NOMO-1 treated with DMSO at 0.1 percent for 48 hours (cell line): Measurements from ENCODE around the gene ADGRV1.
"Not testable (repeated sequence)": the region's sequence is repeated elsewhere in the genome, so short reads cannot be mapped to it uniquely, and the experiment has no call there.

Source experiments
- DNase-seq: peaks from one replicate; lab custom pipeline; 2025; ENCODE audit not compliant: unreplicated experiment; lab: John Stamatoyannopoulos, UW

The ADGRV1 gene

DNA sequence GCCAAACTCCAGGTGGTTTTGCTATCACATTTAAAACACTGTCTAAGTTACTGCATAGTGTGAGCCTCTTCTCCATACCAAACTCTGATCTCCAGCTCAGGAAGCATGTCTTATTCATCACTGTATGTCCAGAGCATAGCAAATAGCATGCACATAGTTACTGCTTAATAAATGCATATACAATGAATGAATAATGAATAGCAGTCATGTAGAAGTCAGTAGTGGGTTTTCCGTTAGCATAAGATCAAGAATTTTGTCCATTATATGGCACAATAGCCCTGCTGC is 495.1 kb downstream of the ADGRV1 start:
- DNase-seq, result no peak

DNA sequence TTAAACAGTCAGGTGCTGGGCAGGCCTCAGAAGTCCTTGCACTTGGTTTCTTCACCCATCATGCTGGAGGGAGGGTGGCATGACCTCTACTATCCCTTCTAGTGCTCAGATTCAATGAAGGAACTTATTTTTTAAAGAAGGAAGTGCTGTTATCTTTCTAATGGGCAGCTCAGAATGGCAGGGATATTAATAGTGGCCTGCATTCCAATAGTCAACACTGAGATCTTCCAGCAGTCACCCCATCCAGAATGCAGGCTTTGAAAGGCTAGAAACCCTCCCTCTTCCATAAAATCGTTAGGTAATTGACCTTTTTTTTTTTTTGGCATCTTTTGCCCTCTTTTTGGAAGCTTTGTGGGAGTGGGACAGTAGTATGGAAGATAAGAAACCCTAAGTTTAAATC is 499.6 kb downstream of the ADGRV1 start:
- DNase-seq, result no peak

DNA sequence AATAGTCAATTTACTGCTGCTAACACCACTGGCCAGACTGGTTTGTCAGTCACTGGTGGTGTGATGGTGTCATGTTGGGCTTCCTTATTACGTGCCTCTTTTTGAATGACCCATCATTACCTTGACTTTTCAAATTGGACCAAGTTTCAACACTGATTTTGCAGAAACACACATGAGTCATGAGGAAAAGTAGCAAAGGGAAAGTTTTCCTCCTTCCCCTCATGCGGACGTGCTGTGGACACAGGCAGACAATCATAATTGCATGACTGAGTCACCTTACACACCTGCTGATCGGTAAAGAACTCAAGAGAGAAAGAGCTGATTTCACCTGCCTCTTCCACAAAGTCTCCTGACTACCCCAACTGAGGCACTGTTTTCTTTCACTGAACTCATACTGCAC is 500.0 kb downstream of the ADGRV1 start:
- no peak for DNase-seq

DNA sequence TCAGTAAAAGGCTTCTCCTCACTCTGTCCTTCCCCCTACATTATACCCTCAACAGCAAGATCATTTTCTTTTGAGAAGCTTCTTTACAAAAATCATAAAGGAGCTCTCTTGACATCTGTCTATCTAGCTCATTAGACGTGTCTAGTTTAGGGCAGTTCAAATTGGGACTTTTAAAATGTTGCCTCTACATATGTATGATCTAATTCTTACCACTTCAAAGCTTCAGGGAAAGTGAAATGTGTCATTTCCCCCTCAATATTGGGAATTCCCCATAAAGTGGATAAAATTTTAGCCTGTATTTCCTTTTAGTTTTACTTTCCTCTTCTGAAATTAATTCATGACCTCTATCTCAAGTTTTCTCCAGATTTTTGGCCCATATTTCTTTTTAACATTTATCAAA is 500.8 kb downstream of the ADGRV1 start:
- no peak for DNase-seq

DNA sequence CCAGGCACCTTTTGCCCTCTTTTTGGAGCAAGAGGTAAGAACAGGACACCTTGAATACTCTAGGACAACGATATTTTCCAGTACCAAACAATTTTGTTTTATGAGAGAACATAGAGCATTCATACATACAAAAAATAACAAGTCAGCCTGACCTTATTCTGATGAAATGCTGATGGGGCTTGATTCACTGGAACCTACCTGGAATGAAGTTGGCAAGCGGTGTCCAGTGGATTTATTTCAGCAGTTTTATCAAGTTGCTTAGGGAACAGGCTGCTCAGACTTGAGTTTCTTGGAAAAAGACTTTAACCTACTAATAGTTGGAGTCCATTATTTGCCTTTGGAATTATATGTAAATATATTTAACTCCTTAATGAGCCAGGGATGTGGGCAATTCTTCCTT is 502.5 kb downstream of the ADGRV1 start:
- no peak for DNase-seq

DNA sequence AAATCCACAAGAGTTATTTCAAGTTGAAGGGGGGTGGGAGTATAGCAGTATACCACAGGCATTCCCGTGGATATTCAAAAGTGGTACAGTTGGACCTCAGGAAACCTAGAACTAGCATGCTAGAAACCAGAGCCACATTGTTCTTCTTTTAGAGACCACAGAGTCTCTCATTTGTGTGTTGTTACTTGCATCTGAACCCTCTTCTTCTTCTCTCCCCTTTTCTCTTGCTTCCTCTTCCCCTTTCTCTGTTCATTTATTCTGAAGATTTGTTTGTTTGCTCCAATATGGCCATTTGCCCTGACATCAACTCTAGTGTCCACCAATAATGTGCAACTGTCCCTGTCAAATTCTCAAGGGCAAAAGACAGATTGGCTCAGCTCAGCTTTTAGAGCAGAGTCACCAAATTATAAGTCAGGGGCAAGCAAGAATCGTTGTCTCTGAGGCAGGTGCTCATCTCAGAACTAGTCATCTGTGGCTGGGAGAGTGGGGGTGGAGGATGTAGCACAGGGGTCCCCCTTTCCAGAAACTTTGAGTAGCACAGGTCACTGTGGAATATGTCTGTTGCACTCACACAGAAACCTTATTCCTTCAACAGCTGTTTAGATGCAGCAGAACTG is 503.5 kb downstream of the ADGRV1 start:
- peak; percentile 60 for DNase-seq

DNA sequence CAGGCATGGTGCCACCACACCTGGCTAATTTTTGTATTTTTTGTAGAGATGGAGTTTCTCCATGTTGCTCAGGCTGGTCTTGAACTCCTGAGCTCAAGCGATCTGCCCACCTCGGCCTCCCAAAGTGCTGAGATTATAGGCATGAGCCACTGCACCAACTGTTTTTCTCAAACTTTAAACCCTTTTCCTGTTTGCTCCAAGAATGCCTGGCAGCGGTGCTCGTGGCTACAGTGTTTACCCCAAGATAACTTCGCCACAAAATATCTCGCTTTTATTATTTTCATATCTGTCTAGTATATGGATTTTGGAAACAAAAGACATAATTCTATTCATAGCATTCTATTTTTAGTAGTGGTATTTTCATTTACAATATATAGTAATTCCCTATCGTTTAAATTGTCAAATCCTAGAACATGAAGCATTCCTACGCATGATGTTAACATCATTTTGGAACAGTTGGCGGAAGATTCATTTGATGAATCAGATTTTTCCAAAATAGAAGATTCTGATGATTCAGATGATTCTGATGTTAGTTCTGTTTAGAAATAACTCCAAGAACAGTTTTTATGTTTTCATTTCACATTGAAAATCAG is 504.6 kb downstream of the ADGRV1 start:
- not testable (repeated sequence) for DNase-seq

DNA sequence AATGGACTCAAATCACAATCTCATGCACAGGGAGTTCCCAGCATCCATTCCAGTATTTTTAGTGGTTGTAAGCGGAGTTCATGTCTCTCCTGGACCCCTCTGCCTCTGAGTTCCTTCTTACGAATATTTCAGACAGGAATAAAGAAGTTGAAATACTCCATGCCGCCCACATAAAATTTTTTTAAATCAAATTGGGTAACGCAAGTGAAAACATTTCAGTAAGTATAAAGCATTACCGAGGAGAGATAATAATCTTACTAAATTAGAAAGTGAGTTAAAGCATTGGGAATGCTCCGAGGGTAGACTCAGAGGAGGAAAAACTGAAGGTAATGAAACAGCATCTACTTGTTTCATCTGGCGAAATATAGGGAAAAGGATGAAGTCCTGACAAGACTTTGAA is 506.9 kb downstream of the ADGRV1 start:
- no peak for DNase-seq

DNA sequence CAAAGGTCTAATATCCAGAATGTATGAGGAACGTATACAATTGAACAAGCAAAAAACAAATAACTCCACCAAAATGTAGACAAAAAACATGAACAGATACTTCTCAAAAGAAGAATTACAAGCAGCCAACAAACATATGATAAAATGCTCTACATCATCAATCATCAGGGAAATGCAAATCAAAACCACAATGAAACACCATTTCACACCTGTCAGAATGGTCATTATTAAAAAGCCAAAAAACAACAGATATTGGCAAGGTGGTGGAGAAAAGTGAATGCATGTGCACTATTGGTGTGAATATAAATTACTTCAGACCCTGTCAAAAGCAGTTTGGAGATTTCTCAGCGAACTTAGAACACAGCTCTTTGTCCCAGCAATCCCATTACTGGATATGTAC is 510.8 kb downstream of the ADGRV1 start:
- DNase-seq, result no peak

DNA sequence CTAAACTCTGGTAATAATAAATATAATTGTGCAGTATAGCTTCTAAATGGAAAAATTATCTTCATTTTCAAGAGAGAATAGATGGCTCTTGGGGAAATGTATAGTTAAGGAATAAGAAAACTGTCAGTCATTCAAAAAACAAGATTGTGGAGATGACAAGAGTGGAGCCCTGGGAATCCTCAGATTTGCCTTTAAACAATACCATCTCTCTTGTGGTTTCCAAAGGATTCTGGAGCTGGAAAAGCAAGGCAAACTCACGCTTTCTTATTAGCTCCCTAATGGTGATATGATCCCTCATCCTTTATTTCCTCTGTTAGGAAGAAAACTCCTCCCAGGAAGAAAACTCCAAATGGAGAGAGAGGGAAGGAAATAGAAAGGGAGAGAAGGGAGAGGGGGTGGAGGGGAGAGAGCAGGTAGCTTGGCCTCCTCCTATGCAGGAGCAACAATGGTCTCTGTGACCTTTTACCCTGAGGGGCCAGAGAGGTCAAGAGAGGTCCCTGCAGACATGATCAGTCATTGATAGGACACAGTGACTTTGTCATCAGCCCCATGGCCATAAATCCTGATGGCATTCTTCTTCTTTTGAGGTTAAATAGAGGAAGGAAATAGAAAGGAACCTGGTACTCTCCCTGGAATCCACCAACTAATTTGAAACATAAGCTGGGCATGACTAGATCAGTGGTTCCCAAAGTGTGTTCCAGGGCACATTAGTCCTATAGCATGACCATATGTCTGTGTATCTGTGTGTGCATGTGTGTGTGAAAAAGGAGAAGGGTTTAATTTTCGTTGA is 512.4 kb downstream of the ADGRV1 start:
- DNase-seq, result peak; percentile 70

DNA sequence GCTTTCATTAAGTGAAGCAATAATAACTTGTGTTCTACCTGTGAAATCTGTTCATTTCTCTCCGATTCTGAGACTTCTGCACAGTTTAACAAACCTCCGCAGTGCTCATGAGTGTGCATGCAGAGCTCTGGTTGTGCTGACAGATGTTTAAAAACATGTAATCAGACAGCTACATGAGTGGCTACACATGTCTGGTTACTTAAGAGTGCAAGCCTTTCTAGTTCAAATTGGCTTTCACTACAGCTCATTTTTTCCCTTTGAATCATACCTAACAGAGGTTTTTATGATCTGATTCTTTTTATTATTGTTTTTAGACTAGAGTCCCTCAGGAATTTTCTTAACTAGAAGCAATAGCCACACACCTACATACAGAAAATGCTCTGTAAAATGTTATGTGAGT is 514.3 kb downstream of the ADGRV1 start:
- DNase-seq, result no peak

DNA sequence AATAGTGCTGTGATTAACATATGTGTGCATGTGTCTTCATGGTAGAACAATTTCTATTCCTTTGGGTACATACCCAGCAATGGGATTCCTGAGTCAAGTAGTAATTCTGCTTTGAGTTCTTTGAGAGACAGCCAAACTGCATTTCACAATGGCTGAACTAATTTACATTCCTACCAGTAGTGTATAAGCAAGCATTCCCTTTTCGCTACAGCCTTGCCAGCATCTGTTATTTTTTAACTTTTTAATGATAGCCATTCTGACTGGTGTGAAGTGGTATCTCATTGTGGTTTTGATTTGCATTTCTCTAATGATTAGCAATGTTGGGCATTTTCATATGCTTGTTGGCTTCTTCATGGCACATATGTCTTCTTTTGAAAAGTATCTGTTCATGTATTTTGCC is 516.0 kb downstream of the ADGRV1 start:
- DNase-seq, result no peak

DNA sequence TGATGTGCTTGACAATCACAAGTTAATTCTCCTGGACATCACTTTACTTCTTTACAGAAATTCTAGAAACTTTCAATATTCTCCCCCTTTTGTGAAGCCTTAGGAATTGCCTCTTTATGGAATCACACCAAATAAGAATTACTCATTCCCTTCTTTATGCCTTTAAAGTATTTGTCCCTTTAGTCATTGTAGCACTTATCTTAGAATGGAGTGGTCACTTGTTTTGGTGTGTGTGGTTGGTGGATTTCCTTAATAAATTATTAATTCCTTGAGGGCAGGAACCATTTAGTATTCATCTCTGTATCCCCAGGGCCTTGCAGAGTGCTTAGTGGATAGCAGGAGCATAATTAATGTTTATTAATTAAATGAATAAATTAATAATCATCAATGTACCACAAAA is 517.5 kb downstream of the ADGRV1 start:
- DNase-seq, result no peak

DNA sequence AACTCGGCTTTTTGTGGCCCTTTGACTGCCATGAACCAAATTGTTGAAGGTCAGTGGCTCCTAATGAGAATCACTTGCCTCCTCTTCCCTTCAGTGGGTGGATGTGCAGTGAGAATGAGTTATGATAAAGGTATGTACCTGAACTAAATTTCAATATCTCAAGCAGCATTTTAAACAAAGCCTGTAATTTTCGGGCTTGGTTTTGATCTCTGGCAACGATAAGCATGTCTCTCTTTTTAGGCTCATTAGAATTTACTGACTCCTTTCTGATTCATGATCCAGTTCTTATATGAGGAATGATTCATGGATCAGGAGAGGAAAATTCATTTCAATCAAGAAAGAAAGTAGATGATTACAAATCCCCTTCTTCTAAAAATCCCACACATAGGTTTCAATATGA is 519.0 kb downstream of the ADGRV1 start:
- DNase-seq, result no peak

DNA sequence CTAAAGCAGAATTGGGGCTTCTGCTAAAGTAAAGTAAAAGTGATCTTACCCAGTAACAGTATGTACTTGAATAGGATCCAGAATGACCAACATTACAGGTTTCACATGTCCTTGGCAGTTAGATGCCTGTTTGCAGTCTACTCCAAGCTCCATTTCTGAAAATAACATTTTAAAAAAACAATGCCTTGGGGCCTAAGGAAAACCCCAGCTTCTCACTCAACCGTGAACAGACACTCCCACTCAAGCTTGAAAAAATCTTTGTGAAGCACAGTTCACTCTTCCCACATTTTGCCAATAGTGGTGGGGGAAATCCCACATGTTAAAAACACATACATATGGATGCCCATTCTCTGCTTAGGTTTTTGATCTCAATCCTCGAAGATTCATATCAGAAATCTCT is 520.4 kb downstream of the ADGRV1 start:
- no peak for DNase-seq

DNA sequence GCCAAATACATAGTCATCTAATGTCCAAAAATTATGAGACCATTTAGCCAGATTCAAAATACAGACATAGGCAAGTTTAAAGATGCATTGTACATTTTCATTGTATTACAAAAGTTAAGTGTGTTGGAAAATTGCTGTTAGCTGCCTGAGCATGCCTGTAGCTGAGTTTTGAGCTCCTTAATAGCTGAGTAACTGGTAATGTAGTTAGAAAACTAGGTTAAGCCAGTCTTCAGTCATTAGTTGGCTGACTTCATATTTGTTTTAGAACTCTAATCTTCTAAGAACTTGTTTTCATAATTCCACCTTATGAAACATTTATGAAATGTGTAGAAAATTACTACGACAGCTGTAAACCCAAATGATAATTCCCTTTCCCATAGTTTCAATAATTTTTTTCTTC is 531.2 kb downstream of the ADGRV1 start:
- no peak for DNase-seq

DNA sequence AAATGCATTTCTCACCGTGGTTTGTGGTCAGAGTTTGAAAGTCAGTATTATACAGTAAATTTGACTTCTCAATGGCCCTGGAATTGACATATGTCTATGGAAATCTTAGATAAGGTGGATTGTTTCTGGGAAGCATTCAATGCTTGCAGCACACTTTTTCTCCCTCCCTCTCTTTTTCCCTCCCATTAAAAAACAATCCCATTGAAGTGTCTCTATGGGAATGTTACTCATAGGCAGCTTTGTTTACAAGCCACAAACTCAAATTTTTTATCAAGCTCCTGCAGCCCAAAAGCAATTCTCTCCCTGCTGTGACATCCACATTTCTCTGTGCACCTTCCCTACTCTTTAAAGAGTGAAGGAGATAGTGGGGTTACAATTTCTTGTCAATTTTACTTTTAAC is 532.4 kb downstream of the ADGRV1 start:
- DNase-seq, result no peak

DNA sequence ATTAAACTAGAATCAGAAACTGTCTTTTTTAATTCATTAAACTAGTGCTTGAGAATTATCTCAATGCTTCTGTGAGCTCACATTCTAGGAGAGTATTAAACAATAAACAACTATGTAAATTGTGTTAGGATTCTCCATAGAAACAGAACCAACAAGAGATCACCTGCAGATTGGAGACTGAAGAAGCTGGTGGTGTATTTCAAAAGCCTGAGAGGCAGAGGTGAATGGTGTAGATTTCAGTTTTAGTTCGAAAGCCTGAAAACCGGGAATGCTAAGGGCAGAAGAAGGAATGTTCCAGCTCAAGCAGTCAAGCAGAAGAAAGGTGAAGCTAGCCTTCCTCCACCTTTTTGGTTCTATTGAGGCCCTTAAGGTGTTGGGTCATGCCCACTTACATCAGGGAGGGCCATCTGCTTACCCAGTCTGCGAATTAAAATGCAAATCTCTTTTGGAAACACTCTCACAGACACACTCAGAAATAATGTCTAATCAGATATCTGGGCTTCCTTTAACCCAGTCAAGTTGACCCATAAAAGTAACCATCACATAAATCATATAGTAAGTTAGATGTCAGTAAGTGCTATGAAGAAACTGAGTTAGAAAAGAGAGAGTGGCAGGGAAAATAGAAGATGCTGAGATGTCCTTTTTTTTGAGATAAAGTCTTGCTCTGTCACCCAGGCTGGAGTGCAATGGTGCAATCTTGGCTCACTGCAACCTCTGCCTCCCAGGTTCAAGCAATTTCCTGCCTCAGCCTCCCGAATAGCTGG is 533.1 kb downstream of the ADGRV1 start:
- DNase-seq, result no peak

DNA sequence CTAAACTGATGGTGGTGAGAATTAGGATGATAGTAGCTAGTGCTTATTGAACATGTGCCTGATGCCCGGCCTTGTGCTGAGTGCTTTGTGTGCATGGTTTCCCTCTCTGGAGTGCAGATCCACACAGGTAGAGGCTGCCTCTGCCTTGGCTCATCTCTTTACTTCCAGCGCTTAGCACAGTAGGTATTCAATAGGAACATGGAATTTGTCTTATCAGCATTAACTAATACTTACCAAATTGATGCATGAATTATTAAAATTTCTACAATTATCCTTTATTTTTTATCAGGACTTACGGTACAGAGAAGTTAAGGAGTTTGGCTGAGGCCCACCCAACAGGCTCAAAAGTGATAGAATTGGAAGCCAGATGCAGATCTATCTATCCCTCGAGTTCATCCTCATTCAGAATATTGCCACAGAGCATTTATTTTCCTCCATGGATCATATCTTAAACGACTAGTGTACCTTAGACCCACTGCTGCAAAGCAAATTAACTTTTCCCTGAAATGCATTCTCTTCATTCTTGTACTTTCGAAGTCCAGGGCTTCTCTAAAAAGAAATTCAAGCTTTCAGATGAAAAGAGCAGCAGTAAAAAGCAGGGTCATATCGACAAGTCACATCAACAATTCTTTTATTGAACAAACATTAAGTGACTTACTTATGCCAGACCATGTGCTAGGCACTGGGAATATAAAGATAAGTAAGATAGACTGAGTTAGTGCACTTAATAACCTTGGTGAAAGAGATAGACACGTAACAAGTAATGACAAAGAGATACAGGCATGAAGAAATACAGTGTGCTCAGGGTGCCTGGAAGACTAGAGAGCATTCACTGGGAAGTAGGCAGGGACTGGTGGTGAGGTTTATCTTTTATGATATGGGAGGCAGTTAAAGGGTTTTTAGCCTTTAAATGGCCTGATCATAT is 534.5 kb downstream of the ADGRV1 start:
- DNase-seq, result no peak

DNA sequence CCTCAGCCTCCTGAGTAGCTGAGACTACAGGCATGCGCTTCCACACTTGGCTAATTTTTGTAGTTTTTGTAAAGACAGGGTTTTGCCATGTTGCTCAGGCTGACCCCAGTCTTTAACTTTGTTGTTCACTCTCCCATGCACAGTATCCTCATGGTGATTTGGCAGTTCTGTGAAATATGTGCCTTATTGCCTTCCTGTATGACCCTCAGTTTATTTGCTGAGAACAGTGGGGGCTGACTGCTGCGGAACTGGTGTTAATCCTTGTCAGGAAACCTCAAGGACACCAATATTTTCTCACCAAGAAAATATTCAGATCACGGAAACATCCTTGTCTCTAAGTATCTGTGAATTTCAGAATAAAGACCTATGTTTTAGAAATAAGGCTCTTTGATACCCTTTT is 536.7 kb downstream of the ADGRV1 start:
- no peak for DNase-seq

DNA sequence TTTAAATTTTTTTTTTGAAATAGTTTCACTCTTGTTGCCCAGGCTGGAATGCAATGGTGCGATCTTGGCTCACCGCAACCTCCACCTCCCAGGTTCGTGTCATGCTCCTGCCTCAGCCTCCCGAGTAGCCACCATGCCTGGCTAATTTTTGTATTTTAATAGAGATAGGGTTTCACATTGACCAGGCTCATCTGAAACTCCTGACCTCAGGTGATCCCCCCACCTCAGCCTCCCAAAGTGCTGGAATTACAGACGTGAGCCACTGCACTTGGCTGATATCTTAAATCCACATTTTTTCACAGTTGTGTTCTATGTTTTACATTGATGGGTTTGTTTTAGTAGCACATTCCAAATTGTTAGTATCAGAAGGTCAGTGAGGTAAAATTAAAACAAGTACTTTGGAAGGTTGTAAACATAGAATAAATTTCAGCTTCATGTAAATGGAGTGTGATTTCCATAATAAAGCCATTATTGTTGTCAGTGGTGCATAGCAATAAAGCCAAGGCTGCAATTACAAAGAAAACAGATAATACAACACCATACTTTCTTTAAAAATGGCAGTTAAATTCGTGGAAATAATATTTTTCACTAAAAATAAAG is 537.3 kb downstream of the ADGRV1 start:
- DNase-seq, result no peak
